Suprapubic skin (tissue), 4 donors: ENCODE results near the gene SYNC. TPM values are rescaled to one million over a fixed set of nuclear protein-coding genes. Genes with fewer than 3 reads are reported as not detected.
"Not testable (repeated sequence)": the region's sequence is repeated elsewhere in the genome, so short reads cannot be mapped to it uniquely, and the experiment has no call there.

ENCODE experiments used
- DNase-seq, 2 donors: peaks; one replicate each; pipeline ENCODE4 v3.0.0-alpha.2; 2019; ENCODE audit warnings: low spot score in 2 of 2
- H3K27ac ChIP-seq: fragments of 200-600 bp; sonication (generic); one replicate; pipeline ENCODE4 v1.5.1; 2019
- H3K27me3 ChIP-seq: fragments of 200-600 bp; sonication (generic); one replicate; pipeline ENCODE4 v1.5.1; 2019
- H3K36me3 ChIP-seq: fragments of 200-600 bp; sonication (generic); one replicate; pipeline ENCODE4 v1.5.1; 2019
- H3K4me1 ChIP-seq: fragments of 200-600 bp; sonication (generic); one replicate; pipeline ENCODE4 v1.5.1; 2019
- H3K4me3 ChIP-seq: fragments of 200-600 bp; sonication (generic); one replicate; pipeline ENCODE4 v1.5.1; 2019; ENCODE audit warnings: mild to moderate bottlenecking
- H3K9me3 ChIP-seq: fragments of 200-600 bp; sonication (generic); one replicate; pipeline ENCODE4 v1.5.1; 2019
- EP300 ChIP-seq: sonication (generic); formaldehyde crosslinking; IDR thresholded peaks from one replicate; pipeline ENCODE4 v1.6.1; 2017; ENCODE audit warnings: antibody characterized with exemption
- POLR2A ChIP-seq, 2 donors: fragments of 450-650 bp; IDR thresholded peaks; one replicate each; pipeline ENCODE4 v1.6.1; 2017; ENCODE audit warnings: antibody characterized with exemption in 2 of 2, mild to moderate bottlenecking in 2 of 2, moderate library complexity in 2 of 2
- POLR2AphosphoS5 ChIP-seq, 3 donors: sonication (generic); formaldehyde crosslinking; IDR thresholded peaks; one replicate each; pipeline ENCODE4 v1.6.1; 2017; ENCODE audit warnings: antibody characterized with exemption in 3 of 3
- WGBS: methylation state at CpG from one replicate; pipeline ENCODE4 v1.1.5; 2018; 5-methylcytosine and 5-hydroxymethylcytosine counted together
- total RNA-seq, 4 donors: library from RNA; depleted of rRNA; stranded (reverse); fragments of >200 nt; gene quantifications; one replicate each; pipeline ENCODE4 v1.1.0, GENCODE V29; 2016
- TF ChIP-seq, protein P1 (sequence below), 2 donors: fragments of 200-600 bp in 1 of 2; fragments of 450-650 bp in 1 of 2; sonication (generic) in 1 of 2; IDR thresholded peaks; one replicate each; pipeline ENCODE4 v1.5.1; 2016 to 2019; ENCODE audit warnings: antibody characterized with exemption in 2 of 2, mild to moderate bottlenecking in 1 of 2, moderate library complexity in 1 of 2

Gene SYNC
- total RNA-seq, 4 donors from 2014 or later = 7.4 to 11.4 (median 8.3) TPM

DNA sequence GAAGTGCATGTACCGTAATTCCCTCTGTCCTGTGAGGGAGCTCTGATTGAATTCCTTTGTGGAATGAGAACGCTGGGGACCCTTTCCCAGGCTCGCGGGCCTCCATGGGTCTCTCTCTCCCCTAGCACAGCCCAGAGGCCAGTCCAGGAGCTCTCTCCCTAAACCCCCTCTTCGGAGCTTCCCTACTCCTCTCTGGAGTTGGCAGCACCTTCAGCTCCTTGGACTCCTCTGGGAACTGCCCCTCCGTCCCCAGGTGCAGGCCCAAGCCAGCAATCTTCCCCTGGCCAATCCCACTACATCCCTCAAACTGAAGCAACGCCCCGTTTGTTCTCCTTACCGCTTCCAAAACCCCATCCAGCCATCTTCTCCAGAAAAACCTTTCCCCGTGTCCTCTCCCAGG lies 10.5 kb upstream of the SYNC start:
- no peak overlapping the region for H3K27ac ChIP-seq
- no peak overlapping the region for H3K4me3 ChIP-seq
- H3K36me3 ChIP-seq = no peaks in the 10 kb centered on the region
- no peak for TF ChIP-seq EP300
- no peak for DNase-seq
- H3K27me3 ChIP-seq = no peaks in the 10 kb centered on the region
- WGBS = 95% methylated on average over 10 of the region's 10 CpGs
- H3K9me3 ChIP-seq = no peaks in the 10 kb centered on the region
- peaks cover 26% of the 10 kb centered on the region for H3K4me1 ChIP-seq

DNA sequence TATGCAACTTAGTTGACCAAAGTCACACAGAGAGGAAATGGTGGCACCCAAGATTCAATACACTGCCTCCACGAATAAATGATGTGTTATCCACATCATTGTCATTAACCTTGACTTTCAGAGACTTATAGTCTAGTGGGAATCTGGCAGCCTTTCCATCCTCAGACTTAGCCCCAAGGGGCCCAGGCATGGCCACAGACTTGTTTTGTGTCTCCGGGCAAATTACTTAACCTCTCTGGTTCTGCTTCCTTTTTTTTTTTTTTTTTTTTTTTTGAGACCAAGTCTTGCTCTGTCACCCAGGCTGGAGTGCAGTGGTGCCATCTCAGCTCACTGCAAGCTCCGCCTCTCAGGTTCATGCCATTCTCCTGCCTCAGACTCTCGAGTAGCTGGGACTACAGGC lies 8.7 kb upstream of the SYNC start:
- H3K27ac ChIP-seq, H3K9me3 ChIP-seq, DNase-seq, H3K36me3 ChIP-seq, H3K27me3 ChIP-seq, H3K4me3 ChIP-seq: not testable (repeated sequence)
- WGBS = 74% methylated on average over 4 of the region's 4 CpGs
- peaks cover 17% of the 10 kb centered on the region for H3K4me1 ChIP-seq

DNA sequence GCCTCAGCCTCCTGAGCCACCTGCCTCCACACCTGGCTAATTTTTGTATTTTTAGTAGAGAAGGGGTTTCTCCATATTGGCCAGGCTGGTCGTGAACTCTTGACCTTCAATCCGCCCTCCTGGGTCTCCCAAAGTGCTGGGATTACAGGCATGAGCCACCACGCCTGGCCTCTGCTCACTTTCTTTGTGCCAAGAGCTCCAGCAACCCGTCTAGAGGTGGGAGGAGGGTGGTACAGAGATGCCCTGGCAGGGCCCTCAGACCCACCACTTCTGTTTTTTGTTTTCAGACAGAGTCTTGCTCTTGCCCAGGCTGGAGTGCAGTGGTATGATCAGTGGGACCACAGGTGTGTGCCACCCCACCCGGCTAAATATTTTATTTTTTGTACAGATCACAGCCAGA lies 6.9 kb upstream of the SYNC start:
- peaks cover 11% of the 10 kb centered on the region for H3K4me1 ChIP-seq
- no peaks in the 10 kb centered on the region for H3K27me3 ChIP-seq
- H3K9me3 ChIP-seq = no peaks in the 10 kb centered on the region
- TF ChIP-seq EP300 = no peak
- TF ChIP-seq, protein P1, sequence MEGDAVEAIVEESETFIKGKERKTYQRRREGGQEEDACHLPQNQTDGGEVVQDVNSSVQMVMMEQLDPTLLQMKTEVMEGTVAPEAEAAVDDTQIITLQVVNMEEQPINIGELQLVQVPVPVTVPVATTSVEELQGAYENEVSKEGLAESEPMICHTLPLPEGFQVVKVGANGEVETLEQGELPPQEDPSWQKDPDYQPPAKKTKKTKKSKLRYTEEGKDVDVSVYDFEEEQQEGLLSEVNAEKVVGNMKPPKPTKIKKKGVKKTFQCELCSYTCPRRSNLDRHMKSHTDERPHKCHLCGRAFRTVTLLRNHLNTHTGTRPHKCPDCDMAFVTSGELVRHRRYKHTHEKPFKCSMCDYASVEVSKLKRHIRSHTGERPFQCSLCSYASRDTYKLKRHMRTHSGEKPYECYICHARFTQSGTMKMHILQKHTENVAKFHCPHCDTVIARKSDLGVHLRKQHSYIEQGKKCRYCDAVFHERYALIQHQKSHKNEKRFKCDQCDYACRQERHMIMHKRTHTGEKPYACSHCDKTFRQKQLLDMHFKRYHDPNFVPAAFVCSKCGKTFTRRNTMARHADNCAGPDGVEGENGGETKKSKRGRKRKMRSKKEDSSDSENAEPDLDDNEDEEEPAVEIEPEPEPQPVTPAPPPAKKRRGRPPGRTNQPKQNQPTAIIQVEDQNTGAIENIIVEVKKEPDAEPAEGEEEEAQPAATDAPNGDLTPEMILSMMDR (IDR thresholded peaks at IDR 0.05) = no peak
- TF ChIP-seq POLR2A (IDR thresholded peaks at IDR 0.05) = no peak
- no peak for TF ChIP-seq POLR2AphosphoS5 (IDR thresholded peaks at IDR 0.05)
- H3K36me3 ChIP-seq = no peaks in the 10 kb centered on the region
- WGBS = 100% methylated on average over 1 of the region's 5 CpGs
- no peak overlapping the region for H3K4me3 ChIP-seq
- no peak for DNase-seq
- no peak overlapping the region for H3K27ac ChIP-seq

DNA sequence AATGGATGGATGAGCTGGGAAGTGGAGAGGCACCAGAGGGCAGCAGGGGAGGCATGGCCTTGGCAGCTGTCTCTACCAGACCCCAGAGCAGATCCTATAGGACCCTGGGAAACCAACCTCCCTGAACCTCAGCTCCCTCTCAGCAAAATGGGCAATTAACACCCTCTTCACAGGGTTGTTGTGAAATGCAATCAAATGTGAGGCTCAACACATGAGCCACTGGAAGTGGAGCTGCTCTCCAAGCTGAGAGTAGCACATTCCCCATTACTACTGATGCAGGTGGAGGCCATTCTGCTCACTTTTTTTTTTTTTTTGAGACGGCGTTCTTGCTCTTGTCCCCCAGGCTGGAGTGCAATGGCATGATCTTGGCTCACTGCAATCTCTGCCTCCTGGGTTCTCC lies 6.5 kb upstream of the SYNC start:
- no peaks in the 10 kb centered on the region for H3K9me3 ChIP-seq
- no peak overlapping the region for H3K27ac ChIP-seq
- H3K36me3 ChIP-seq = no peaks in the 10 kb centered on the region
- no peaks in the 10 kb centered on the region for H3K27me3 ChIP-seq
- 76% methylated on average over 2 of the region's 2 CpGs for WGBS
- no peak for DNase-seq
- peaks cover 13% of the 10 kb centered on the region for H3K4me1 ChIP-seq
- TF ChIP-seq POLR2A (IDR thresholded peaks at IDR 0.05) (no peak), POLR2AphosphoS5 (IDR thresholded peaks at IDR 0.05) (no peak), EP300 (no peak)
- TF ChIP-seq, protein P1 (IDR thresholded peaks at IDR 0.05) = no peak
- no peak overlapping the region for H3K4me3 ChIP-seq

DNA sequence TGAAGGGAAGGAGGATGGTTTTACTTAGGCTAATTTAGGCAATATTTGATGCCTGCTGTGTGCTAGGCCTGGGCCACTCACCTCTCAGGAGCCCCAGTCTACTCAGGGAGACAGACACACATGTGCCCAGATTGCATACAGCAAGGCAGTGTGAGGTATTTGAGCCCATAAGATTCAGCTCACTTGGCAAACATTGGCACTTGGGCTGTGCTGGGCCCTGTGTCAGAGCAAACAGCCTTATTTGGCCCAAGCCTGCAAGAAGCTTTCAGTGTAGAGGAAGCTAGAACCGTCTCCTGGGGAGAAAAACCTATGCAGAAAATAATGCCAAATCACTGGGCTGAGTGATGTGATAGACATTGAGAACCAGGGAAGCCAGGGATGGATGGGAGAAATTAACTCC lies 3.9 kb upstream of the SYNC start:
- peaks cover 31% of the 10 kb centered on the region for H3K4me1 ChIP-seq

DNA sequence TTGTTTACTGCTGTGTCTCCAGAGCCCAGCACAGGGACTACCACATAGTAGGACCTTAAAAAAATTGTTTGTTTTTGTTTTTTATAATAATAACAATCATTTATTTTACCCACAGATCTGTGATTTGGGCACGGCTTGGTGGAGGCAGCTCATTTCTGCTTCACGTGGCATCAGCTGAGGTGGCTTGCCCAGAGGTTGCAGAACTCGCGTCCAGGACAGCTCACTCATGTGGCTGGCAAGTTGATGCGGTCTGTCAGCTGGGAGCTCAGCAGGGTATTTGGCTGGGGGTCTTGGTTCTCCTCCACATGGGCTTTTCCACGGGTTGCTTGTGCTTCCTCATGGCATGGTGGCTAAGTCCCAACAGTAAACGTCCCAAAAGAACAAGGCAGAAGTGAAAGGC lies 2.9 kb upstream of the SYNC start:
- Histone ChIP-seq H3K4me1 (peaks cover 38% of the 10 kb centered on the region), H3K9me3 (no peaks in the 10 kb centered on the region), H3K27ac (no peak overlapping the region), H3K27me3 (no peaks in the 10 kb centered on the region), H3K36me3 (no peaks in the 10 kb centered on the region), H3K4me3 (no peak overlapping the region)
- WGBS = 94% methylated on average over 7 of the region's 7 CpGs
- TF ChIP-seq POLR2AphosphoS5 (IDR thresholded peaks at IDR 0.05) = no peak
- TF ChIP-seq, protein P1 (IDR thresholded peaks at IDR 0.05) = no peak
- no peak for TF ChIP-seq POLR2A (IDR thresholded peaks at IDR 0.05)
- no peak for TF ChIP-seq EP300
- no peak for DNase-seq

More for the DNA sequence above, 3.9 kb upstream of the SYNC start:
- no peaks in the 10 kb centered on the region for H3K36me3 ChIP-seq
- H3K4me3 ChIP-seq = no peak overlapping the region
- H3K27ac ChIP-seq = no peak overlapping the region
- H3K9me3 ChIP-seq = no peaks in the 10 kb centered on the region
- 30% methylated on average over 1 of the region's 1 CpG for WGBS
- TF ChIP-seq, protein P1 (IDR thresholded peaks at IDR 0.05) = no peak
- TF ChIP-seq POLR2A (IDR thresholded peaks at IDR 0.05) = no peak
- no peaks in the 10 kb centered on the region for H3K27me3 ChIP-seq
- no peak for DNase-seq
